Adrenal gland (tissue), 5 donors: ENCODE results near the gene NANP.

Source experiments
- CTCF ChIP-seq, 6 experiments: fragments of 450-650 bp in 4 of 6; fragments of 200-600 bp in 2 of 6; sonication (generic) in 1 of 6; IDR thresholded peaks; 1 replicate in 5 of 6; 2 replicates in 1 of 6; pipeline versions ENCODE4 v1.5.1 to v1.8.0; 2016 to 2021; ENCODE audit warnings: antibody characterized with exemption in 6 of 6, mild to moderate bottlenecking in 2 of 6, moderate library complexity in 1 of 6
- POLR2A ChIP-seq, 2 donors: fragments of 450-650 bp; IDR thresholded peaks; one replicate each; pipeline ENCODE4 v1.6.1; 2017; ENCODE audit warnings: antibody characterized with exemption in 2 of 2, mild to moderate bottlenecking in 2 of 2, moderate library complexity in 1 of 2
- donor health status: DM: no; HTN: no; CAD: no.

- no peak for TF ChIP-seq CTCF (IDR thresholded peaks at IDR 0.05)
- TF ChIP-seq POLR2A (IDR thresholded peaks at IDR 0.05): no peak
These were observed 35.3 kb downstream of the NANP start for GRCh38 chr20:25588491-25588890.
